CD4-positive, alpha-beta T cell treated with Interferon alpha-2 for 1 hour (primary cell): ENCODE results near the gene STK35.

Experiments
- DNase-seq, 2 donors: peaks; one replicate each; pipeline ENCODE4 v3.0.0-alpha.2; 2020 to 2022

Gene STK35

GRCh38 chr20:2136275-2136674 lies 34.6 kb downstream of the STK35 start:
- no peak for DNase-seq

- DNase-seq, result no peak
Observed at GRCh38 chr20:2137552-2138201, 36.0 kb downstream of the STK35 start.

- no peak for DNase-seq
Observed at GRCh38 chr20:2138396-2138795, 36.8 kb downstream of the STK35 start.

GRCh38 chr20:2139250-2139649 lies 37.6 kb downstream of the STK35 start:
- DNase-seq, result no peak

GRCh38 chr20:2139736-2140135 lies 38.1 kb downstream of the STK35 start:
- no peak for DNase-seq

- no peak for DNase-seq
Observed at GRCh38 chr20:2140561-2140960, 38.9 kb downstream of the STK35 start.

GRCh38 chr20:2141600-2142575 lies 40.3 kb downstream of the STK35 start:
- DNase-seq, result no peak

- DNase-seq, result no peak
Observed at GRCh38 chr20:2142649-2143048, 41.0 kb downstream of the STK35 start.

- no peak for DNase-seq
Observed at GRCh38 chr20:2143594-2143993, 42.0 kb downstream of the STK35 start.

GRCh38 chr20:2144850-2145249 lies 43.2 kb downstream of the STK35 start:
- no peak for DNase-seq

- DNase-seq, result no peak
Observed at GRCh38 chr20:2145376-2145775, 43.7 kb downstream of the STK35 start.

- DNase-seq, result no peak
Observed at GRCh38 chr20:2146080-2146867, 44.6 kb downstream of the STK35 start.

GRCh38 chr20:2149507-2149906 lies 47.9 kb downstream of the STK35 start:
- DNase-seq, result no peak

- DNase-seq, result no peak
Observed at GRCh38 chr20:2150660-2151059, 49.0 kb downstream of the STK35 start.

GRCh38 chr20:2151858-2152281 lies 50.2 kb downstream of the STK35 start:
- DNase-seq, result no peak

GRCh38 chr20:2152317-2152716 lies 50.7 kb downstream of the STK35 start:
- DNase-seq, result no peak

GRCh38 chr20:2153326-2153725 lies 51.7 kb downstream of the STK35 start:
- DNase-seq, result no peak

GRCh38 chr20:2156224-2156623 lies 54.6 kb downstream of the STK35 start:
- DNase-seq, result no peak

GRCh38 chr20:2156666-2157624 lies 55.3 kb downstream of the STK35 start:
- no peak for DNase-seq

- DNase-seq, result no peak
Observed at GRCh38 chr20:2162125-2162822, 60.6 kb downstream of the STK35 start.

GRCh38 chr20:2162823-2163166 lies 61.2 kb downstream of the STK35 start:
- no peak for DNase-seq

GRCh38 chr20:2163312-2163711 lies 61.7 kb downstream of the STK35 start:
- DNase-seq, result no peak
